HT1080 (cell line): ENCODE data around the gene GRN. TPM values are rescaled to one million over a fixed set of nuclear protein-coding genes. Genes with fewer than 3 reads are reported as not detected.
A peak's percentile ranks its signal among the peaks of the same experiment; 100 is the strongest.
"Not testable (repeated sequence)": the region's sequence is repeated elsewhere in the genome, so short reads cannot be mapped to it uniquely, and the experiment has no call there.

Experiments used
- DNase-seq: peaks from one replicate; pipeline ENCODE4 v3.0.0-alpha.2; 2015; ENCODE audit warnings: low read depth
- total RNA-seq: library from RNA; depleted of rRNA; stranded (reverse); fragments of >200 nt; shearing (Covaris generic); gene quantifications from 2 replicates; pipeline ENCODE4 v1.2.3, GENCODE V29; 2014

Gene GRN
- total RNA-seq, 1 experiment from 2014 or later = 191 TPM

- no peak for DNase-seq
Measured at GRCh38 chr17:44346064-44346844, 1.2 kb downstream of the GRN start.

GRCh38 chr17:44347206-44348055 lies 2.3 kb downstream of the GRN start:
- not testable (repeated sequence) for DNase-seq

- peak; percentile 75 for DNase-seq
Measured at GRCh38 chr17:44348234-44348987, 3.3 kb downstream of the GRN start.

- DNase-seq = no peak
Measured at GRCh38 chr17:44348988-44349364, 3.9 kb downstream of the GRN start.

- DNase-seq = no peak
Measured at GRCh38 chr17:44349553-44350070, 4.5 kb downstream of the GRN start.

- DNase-seq = peak; percentile 59
Measured at GRCh38 chr17:44350733-44351226, 5.7 kb downstream of the GRN start.

- no peak for DNase-seq
Measured at GRCh38 chr17:44351464-44351863, 6.4 kb downstream of the GRN start.

- no peak for DNase-seq
Measured at GRCh38 chr17:44351961-44352827, 7.1 kb downstream of the GRN start.

GRCh38 chr17:44352828-44353671 lies 7.9 kb downstream of the GRN start:
- no peak for DNase-seq

- no peak for DNase-seq
Measured at GRCh38 chr17:44353672-44354331, 8.7 kb downstream of the GRN start.

- no peak for DNase-seq
Measured at GRCh38 chr17:44354582-44355561, 9.8 kb downstream of the GRN start.

- DNase-seq = no peak
Measured at GRCh38 chr17:44355642-44356099, 10.6 kb downstream of the GRN start.

GRCh38 chr17:44356241-44356640 lies 11.1 kb downstream of the GRN start:
- DNase-seq = no peak

- no peak for DNase-seq
Measured at GRCh38 chr17:44358066-44358465, 13.0 kb downstream of the GRN start.

- no peak for DNase-seq
Measured at GRCh38 chr17:44359006-44359405, 13.9 kb downstream of the GRN start.

GRCh38 chr17:44359458-44360143 lies 14.5 kb downstream of the GRN start:
- no peak for DNase-seq

GRCh38 chr17:44360144-44360533 lies 15.0 kb downstream of the GRN start:
- DNase-seq = no peak
